Fibroblast of lung (primary cell): Measurements from ENCODE around the gene NFIC. TPM values are rescaled to one million over a fixed set of nuclear protein-coding genes. Genes with fewer than 3 reads are reported as not detected.
"Not testable (repeated sequence)": the region's sequence is repeated elsewhere in the genome, so short reads cannot be mapped to it uniquely, and the experiment has no call there.

Experiments used
- DNase-seq, 2 donors: peaks; one replicate each; pipeline versions ENCODE4 v3.0.0 to v3.0.0-alpha.2; 2010; ENCODE audit warnings: low read depth in 2 of 2
- H2AFZ ChIP-seq: 2 replicates; pipeline ENCODE4 v1.5.1; 2012; ENCODE audit warnings: low read length, control low read depth, inconsistent platforms
- H3K27ac ChIP-seq: 2 replicates; pipeline ENCODE4 v1.5.1; 2011; ENCODE audit warnings: low read length, control low read depth; ENCODE audit not compliant: insufficient read depth
- H3K27me3 ChIP-seq: 2 replicates; pipeline ENCODE4 v1.5.1; 2011; ENCODE audit warnings: mild to moderate bottlenecking, low read length; ENCODE audit not compliant: control insufficient read depth, insufficient read depth
- H3K36me3 ChIP-seq: 2 replicates; pipeline ENCODE4 v1.5.1; 2011; ENCODE audit warnings: low read length; ENCODE audit not compliant: control insufficient read depth, insufficient read depth
- H3K4me1 ChIP-seq: 2 replicates; pipeline ENCODE4 v1.5.1; 2011; ENCODE audit warnings: low read length; ENCODE audit not compliant: control insufficient read depth, insufficient read depth; ENCODE audit errors: extremely low read depth
- H3K4me2 ChIP-seq: 2 replicates; pipeline ENCODE4 v1.5.1; 2011; ENCODE audit warnings: low read length, control low read depth; ENCODE audit not compliant: insufficient read depth; ENCODE audit errors: extremely low read depth
- H3K4me3 ChIP-seq, 4 experiments: fragments of 200-600 bp in 1 of 4; sonication (generic) in 1 of 4; replicated peaks in 1 of 4; 2 replicates each; pipeline ENCODE4 v1.5.1; 2011 to 2016; ENCODE audit warnings: low read length in 4 of 4, low read depth in 3 of 4, mild to moderate bottlenecking in 3 of 4, control low read depth in 2 of 4, inconsistent platforms in 1 of 4, mixed read lengths in 1 of 4; ENCODE audit not compliant: insufficient read depth in 1 of 4; ENCODE audit errors: control extremely low read depth in 1 of 4
- H3K79me2 ChIP-seq: 2 replicates; pipeline ENCODE4 v1.5.1; 2012; ENCODE audit warnings: mild to moderate bottlenecking, low read length, inconsistent platforms; ENCODE audit not compliant: control insufficient read depth, insufficient read depth
- H3K9ac ChIP-seq: 2 replicates; pipeline ENCODE4 v1.5.1; 2011; ENCODE audit warnings: mild to moderate bottlenecking, low read length, control low read depth; ENCODE audit not compliant: insufficient read depth
- H3K9me3 ChIP-seq: 2 replicates; pipeline ENCODE4 v1.5.1; 2012; ENCODE audit warnings: low read depth, low read length; ENCODE audit not compliant: control insufficient read depth, insufficient read depth
- H4K20me1 ChIP-seq: 2 replicates; pipeline ENCODE4 v1.5.1; 2011; ENCODE audit warnings: low read length; ENCODE audit not compliant: control insufficient read depth, insufficient read depth; ENCODE audit errors: extremely low read depth
- CTCF ChIP-seq, 2 donors: IDR thresholded peaks in 1 of 2; conservative IDR thresholded peaks in 1 of 2; 1 replicate in 1 of 2; 2 replicates in 1 of 2; pipeline ENCODE4 v1.5.1; 2011 to 2012; ENCODE audit warnings: low read length in 2 of 2, control low read depth in 1 of 2, inconsistent platforms in 1 of 2, low read depth in 1 of 2, mild to moderate bottlenecking in 1 of 2
- EZH2 ChIP-seq: IDR thresholded peaks from 2 replicates; pipeline ENCODE4 v1.5.1; 2012; ENCODE audit warnings: low read length, control low read depth, mild to moderate bottlenecking; ENCODE audit errors: missing control alignments
- polyA plus RNA-seq, 2 donors: library from polyadenylated mRNA; depleted of rRNA in 1 of 2; stranded (reverse) in 1 of 2; unstranded in 1 of 2; fragments of >200 nt; gene quantifications; 2 replicates each; pipeline ENCODE4 v1.2.1, GENCODE V29; 2011 to 2012; ENCODE audit warnings: missing spikeins in 1 of 2
- total RNA-seq: library from RNA; depleted of rRNA; stranded (reverse); fragments of >200 nt; gene quantifications from 2 replicates; pipeline ENCODE4 v1.2.1, GENCODE V29; 2014

The NFIC gene
- total and polyA plus RNA-seq, 2 donors (not counting 1 experiment from before 2014, with no cell fraction given) = 7.9 to 66.4 TPM

GRCh38 chr19:3387645-3388589 is 21.5 kb downstream of the NFIC start:
- peaks cover 89% of the 10 kb centered on the region for H3K79me2 ChIP-seq
- peaks cover 36% of the 10 kb centered on the region for H3K4me1 ChIP-seq
- no peaks in the 10 kb centered on the region for H3K27me3 ChIP-seq
- H3K9me3 ChIP-seq = no peaks in the 10 kb centered on the region
- peak overlapping the region; percentile 23 for H3K9ac ChIP-seq
- no peak overlapping the region for H3K4me3 ChIP-seq
- no peaks in the 10 kb centered on the region for H4K20me1 ChIP-seq
- peaks cover 21% of the 10 kb centered on the region for H3K36me3 ChIP-seq
- DNase-seq = peak; percentile 50 to 85
- peak overlapping the region; percentile 79 for H3K27ac ChIP-seq
- H3K4me2 ChIP-seq = peak overlapping the region; percentile 25
- H2AFZ ChIP-seq = no peak overlapping the region
- TF ChIP-seq CTCF (conservative IDR thresholded peaks at IDR 0.05 in 1 of 2, IDR thresholded peaks at IDR 0.05 in 1 of 2; ENCODE audit: low read depth in 1 of 2, low read length in 2 of 2) (no peak), EZH2 (no peak)

- H3K4me1 ChIP-seq = peaks cover 24% of the 10 kb centered on the region
- no peaks in the 10 kb centered on the region for H4K20me1 ChIP-seq
- no peak for DNase-seq
- H3K79me2 ChIP-seq = peaks cover 82% of the 10 kb centered on the region
- peaks cover 15% of the 10 kb centered on the region for H3K36me3 ChIP-seq
- H3K27me3 ChIP-seq = no peaks in the 10 kb centered on the region
- no peak overlapping the region for H3K4me3 ChIP-seq
- H3K27ac ChIP-seq = no peak overlapping the region
- TF ChIP-seq EZH2 (no peak), CTCF (conservative IDR thresholded peaks at IDR 0.05 in 1 of 2, IDR thresholded peaks at IDR 0.05 in 1 of 2; ENCODE audit: low read depth in 1 of 2, low read length in 2 of 2) (no peak)
- H3K4me2 ChIP-seq = no peak overlapping the region
- no peak overlapping the region for H2AFZ ChIP-seq
- H3K9ac ChIP-seq = no peak overlapping the region
- H3K9me3 ChIP-seq = no peaks in the 10 kb centered on the region
Measured at GRCh38 chr19:3389446-3389778, 23.0 kb downstream of the NFIC start.

GRCh38 chr19:3389876-3390371 is 23.5 kb downstream of the NFIC start:
- no peaks in the 10 kb centered on the region for H4K20me1 ChIP-seq
- peak in 1 of 2 donors; percentile 70 for DNase-seq

DNA sequence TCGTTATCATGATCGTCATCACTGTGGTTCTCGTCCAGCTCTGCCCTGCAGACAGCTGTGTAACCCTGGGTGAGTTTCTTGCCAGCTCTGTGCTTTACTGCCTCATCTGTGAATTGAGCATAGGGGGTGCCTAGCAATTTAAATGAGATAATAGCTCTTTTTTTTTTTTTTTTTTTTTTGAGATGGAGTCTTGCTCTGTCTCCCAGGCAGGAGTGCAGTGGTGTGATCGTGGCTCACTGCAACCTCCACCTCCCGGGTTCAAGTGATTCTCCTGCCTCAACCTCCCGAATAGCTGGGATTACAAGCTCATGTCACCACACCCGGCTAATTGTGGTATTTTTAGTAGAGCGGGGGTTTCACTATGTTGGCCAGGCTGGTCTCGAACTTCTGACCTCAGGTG is 25.5 kb downstream of the NFIC start:
- not testable (repeated sequence) for H3K9me3 ChIP-seq, DNase-seq, H4K20me1 ChIP-seq

More at GRCh38 chr19:3389876-3390371, 23.5 kb downstream of the NFIC start:
- no peak overlapping the region for H2AFZ ChIP-seq
- no peak overlapping the region for H3K9ac ChIP-seq
- no peaks in the 10 kb centered on the region for H3K9me3 ChIP-seq
- no peaks in the 10 kb centered on the region for H3K27me3 ChIP-seq
- H3K27ac ChIP-seq = peak overlapping the region; percentile 47
- no peak overlapping the region for H3K4me3 ChIP-seq
- TF ChIP-seq EZH2 = no peak
- no peak for TF ChIP-seq CTCF (conservative IDR thresholded peaks at IDR 0.05 in 1 of 2, IDR thresholded peaks at IDR 0.05 in 1 of 2; ENCODE audit: low read depth in 1 of 2, low read length in 2 of 2)
- peaks cover 16% of the 10 kb centered on the region for H3K36me3 ChIP-seq
- peaks cover 82% of the 10 kb centered on the region for H3K79me2 ChIP-seq
- peaks cover 22% of the 10 kb centered on the region for H3K4me1 ChIP-seq
- H3K4me2 ChIP-seq = no peak overlapping the region

More for the DNA sequence above, 25.5 kb downstream of the NFIC start:
- H3K9ac ChIP-seq, H3K27ac ChIP-seq, H3K4me2 ChIP-seq, H3K4me3 ChIP-seq, H2AFZ ChIP-seq, H3K27me3 ChIP-seq: not testable (repeated sequence)
- H3K4me1 ChIP-seq = peaks cover 12% of the 10 kb centered on the region
- H3K79me2 ChIP-seq = peaks cover 76% of the 10 kb centered on the region
- peaks cover 16% of the 10 kb centered on the region for H3K36me3 ChIP-seq
